GM19240 (cell line): ENCODE data around the gene GSG1L2.
"Not testable (repeated sequence)": the region's sequence is repeated elsewhere in the genome, so short reads cannot be mapped to it uniquely, and the experiment has no call there.

Experiments
- DNase-seq: peaks from one replicate; pipeline ENCODE4 v3.0.0; 2011; ENCODE audit warnings: low spot score; ENCODE audit not compliant: insufficient read length

GSG1L2 gene

GRCh38 chr17:9790889-9791876, 30.7 kb downstream of the GSG1L2 start, which contains the start of gene DHRS7C:
Gene DHRS7C (minus strand): TSS chr17:9791592. CDS start chr17:9791284, 308 bp downstream.
- DNase-seq: no peak

GRCh38 chr17:9790316-9790715, 31.6 kb downstream of the GSG1L2 start:
- DNase-seq: no peak

DNA sequence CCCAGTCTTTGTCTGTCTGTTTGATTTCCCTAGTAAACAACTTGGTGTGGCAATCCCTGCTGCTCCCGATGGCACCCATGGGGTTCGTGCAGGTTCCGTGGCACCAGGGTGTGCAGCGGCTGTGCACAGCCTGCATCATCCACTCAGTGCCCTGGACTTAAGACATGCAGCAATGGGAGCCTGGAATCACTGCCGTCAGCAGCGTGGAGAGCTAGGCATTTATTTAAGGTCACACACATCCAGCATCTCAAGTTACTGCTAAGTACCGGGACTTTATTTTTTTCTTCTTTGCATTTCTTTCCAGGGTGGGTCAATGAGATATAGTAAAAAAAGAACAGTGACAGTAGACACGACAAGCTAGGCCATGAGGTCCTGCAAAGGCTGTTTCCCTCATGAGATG, 33.3 kb downstream of the GSG1L2 start:
- DNase-seq: no peak

GRCh38 chr17:9784544-9784943, 37.3 kb downstream of the GSG1L2 start:
- DNase-seq: no peak

DNA sequence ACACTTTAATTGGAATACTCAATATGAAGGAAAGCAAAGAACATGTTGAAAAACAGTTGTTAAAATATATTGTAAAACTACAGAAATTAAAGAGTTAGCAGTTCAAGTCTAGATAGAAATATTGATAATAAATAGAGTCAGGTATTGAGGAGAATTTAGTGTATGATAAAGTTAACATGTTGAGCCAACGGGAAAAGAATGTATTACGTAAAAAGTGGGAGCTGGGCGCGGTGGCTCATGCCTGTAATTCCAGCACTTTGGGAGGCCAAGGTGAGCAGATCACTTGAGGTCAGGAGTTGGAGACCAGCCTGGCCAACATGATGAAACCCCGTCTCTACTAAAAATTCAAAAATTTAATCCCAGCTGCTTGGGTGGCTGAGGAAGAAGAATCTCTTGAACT, 38.4 kb downstream of the GSG1L2 start:
- not testable (repeated sequence) for DNase-seq

- no peak for DNase-seq
These were observed 38.8 kb downstream of the GSG1L2 start for GRCh38 chr17:9783050-9783449.

- no peak for DNase-seq
These were observed 41.3 kb downstream of the GSG1L2 start for GRCh38 chr17:9780552-9780951.

DNA sequence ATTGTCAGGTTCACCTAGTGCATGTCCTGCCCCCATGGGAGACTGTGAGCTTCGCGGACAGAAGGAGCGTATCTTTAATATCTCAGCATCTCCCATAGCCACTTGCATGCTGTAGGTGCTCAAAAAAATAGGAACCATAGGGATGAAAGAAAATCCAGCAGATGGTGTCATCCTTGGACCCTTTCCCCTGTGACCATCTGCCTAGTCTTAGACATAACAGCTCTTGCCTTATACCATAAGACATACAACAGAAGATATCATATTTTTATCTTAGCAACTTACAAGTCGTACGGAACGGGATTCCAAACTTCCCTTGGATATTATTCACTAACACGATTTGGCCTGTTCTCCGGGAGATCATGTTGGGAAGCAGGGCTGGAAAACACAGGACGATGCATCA, 45.0 kb downstream of the GSG1L2 start:
- no peak for DNase-seq

- DNase-seq: no peak
These were observed 49.2 kb downstream of the GSG1L2 start for GRCh38 chr17:9772658-9773057.

DNA sequence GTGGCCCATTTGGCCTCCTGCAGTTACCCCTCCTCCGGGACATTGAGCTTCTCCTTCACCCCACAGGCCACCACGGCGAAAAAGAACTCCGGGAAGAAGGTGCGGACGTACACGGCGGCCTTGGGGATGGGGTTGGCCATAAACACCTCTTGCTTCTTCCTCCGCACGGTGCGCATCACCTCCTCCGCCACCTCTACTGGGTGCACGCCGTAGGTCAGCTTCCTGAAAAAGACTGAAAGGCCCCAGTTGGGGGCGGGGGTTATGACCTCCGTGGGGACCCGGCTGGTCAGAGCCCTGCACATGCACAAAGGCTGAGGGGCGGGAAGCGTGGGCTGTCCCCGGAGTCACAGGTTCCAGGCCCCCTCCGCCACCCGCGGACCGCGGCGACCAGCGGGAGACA, 50.4 kb downstream of the GSG1L2 start:
- DNase-seq: no peak

DNA sequence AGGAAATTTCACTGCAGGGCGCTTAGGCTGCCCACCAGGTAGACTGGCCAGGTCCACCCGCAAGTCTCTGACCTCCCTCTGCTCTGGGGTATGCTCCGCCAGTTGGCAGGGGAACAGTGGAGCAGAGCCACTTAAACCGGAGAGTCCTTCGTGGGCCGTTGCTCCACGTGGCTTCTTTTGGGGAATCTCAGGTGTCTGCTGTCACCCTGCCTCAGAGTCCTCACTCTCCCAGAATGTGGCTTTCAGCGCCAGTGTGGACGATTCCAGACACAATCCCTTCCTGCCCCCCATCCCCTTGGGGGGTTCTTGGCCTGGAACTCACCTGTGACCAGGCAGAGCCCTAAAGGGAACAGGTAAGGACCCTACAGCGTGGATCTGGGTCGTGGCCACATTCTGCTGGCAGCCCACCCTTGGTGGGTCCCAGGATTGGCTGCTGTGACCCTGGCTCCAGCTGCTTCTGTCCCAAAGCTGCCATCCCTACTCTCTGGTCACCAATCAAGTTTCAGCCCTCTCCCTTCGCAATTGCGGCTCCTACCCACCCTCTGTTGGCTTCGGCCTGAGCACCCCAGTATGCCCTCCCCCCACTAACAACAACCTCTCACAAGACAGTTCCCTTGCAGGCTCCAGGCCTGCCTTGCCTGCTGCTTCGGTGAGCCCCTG, 52.7 kb downstream of the GSG1L2 start:
- DNase-seq: no peak

GRCh38 chr17:9768381-9768934, 53.4 kb downstream of the GSG1L2 start:
- DNase-seq: no peak

DNA sequence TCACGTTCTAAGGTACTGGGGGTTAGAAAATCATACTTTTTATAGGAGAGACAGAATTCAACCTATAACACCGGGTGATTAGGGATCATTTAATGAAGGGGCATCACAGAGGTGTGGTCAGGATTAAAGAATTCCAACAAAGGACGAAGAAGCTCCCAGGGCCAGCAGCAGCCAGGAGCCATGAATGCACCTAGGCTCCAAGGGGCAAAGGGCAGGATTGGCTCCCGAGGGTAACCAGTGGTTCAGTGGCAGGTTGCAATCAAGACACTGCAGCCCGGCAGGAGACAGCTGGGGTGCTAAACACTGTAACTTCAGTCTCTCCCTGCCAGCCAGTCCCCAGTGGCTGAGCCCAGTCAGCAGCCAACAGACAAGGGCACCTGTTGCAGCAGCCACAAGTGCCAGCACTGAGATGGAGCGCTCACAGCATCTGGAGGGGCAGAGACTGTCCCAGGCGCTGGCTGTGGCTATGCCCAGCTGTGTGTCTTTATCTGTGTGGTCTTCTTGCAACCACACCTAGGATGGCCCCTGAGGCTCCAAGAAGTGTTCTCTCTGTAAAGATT, 54.4 kb downstream of the GSG1L2 start:
- no peak for DNase-seq

- DNase-seq: no peak
These were observed 54.9 kb downstream of the GSG1L2 start for GRCh38 chr17:9766970-9767369.

DNA sequence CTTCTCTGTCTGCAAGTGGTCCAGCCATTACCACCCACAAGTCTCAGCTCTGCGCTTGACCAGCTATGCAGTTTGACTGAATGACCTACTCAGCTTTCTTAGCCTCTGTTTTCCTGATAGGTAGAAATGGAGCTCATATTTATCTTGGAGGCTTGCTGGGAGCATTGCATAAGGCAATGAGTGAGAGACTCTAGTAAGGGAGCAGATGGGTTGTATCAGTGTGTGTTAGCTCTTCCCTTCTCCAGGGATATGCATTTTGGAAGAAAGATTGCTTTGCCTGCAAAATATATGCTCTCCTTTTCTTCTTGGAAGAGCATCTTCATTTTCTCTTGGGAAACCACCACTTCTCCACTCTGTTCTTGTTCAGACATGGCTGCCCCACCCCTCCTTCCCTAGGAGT, 56.6 kb downstream of the GSG1L2 start:
- no peak for DNase-seq

- DNase-seq: no peak
These were observed 58.2 kb downstream of the GSG1L2 start for GRCh38 chr17:9763643-9764042.

- no peak for DNase-seq
These were observed 61.6 kb downstream of the GSG1L2 start for GRCh38 chr17:9760266-9760665.

DNA sequence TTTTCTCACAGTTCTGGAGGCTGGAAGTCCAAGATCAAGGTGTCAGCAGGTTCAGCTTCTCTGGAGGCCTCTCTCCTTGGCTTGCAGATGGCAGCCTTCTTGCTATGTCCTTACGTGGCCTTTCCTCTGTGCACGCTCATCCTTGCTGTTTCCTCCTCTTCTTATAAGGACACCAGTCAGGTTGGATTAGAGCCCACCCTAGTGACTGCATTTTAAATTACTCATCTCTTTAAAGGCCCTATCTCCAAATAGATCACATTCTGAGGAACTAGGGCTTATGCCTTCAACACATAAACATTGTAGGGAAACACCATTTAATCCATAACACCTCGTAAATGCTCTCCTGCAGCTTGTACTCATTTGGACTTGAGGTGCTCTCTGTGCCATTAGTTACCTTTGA, 66.8 kb downstream of the GSG1L2 start:
- DNase-seq: no peak
